Measurements from ENCODE around the gene KCNJ16.

KCNJ16 gene

DNA sequence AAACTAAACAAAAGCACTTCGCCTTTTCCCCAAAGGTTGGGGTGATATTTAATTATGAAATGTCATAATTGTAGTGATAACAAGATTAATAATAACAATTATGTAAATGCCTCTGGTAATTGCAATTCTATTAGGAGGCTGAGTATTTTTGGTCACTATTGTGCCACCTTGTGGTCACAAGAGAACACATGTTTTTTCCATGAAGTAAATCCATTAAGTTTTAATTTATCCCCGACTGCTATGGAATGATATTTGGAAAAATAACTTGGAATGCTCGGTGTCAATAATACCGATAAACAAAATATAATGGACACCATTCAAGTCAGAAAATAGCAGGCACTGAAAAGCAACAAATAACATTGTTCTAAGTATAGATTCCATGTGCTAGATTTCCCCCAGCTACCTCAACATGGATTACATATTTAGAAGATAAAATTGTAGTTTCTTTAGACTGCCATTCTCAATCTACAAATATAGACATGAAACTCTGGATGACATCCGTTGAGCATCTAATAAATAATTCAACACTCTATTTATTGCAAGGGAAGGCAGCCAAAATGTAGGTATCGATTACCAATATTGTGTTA lies 69.3 kb downstream of the KCNJ16 start:
- Histone ChIP-seq H3K27ac (ENCODE audit: low read depth, low read length) (no peak overlapping the region), H3K4me3 (ENCODE audit: low read length) (no peak overlapping the region), H3K4me1 (ENCODE audit: control insufficient read depth, insufficient read depth, low read length) (no peaks in the 10 kb centered on the region), H3K9ac (ENCODE audit: low read length) (no peak overlapping the region), H3K27me3 (ENCODE audit: control insufficient read depth, insufficient read depth, low read length) (no peaks in the 10 kb centered on the region), H3K36me3 (ENCODE audit: control insufficient read depth, insufficient read depth, low read length) (no peaks in the 10 kb centered on the region)

DNA sequence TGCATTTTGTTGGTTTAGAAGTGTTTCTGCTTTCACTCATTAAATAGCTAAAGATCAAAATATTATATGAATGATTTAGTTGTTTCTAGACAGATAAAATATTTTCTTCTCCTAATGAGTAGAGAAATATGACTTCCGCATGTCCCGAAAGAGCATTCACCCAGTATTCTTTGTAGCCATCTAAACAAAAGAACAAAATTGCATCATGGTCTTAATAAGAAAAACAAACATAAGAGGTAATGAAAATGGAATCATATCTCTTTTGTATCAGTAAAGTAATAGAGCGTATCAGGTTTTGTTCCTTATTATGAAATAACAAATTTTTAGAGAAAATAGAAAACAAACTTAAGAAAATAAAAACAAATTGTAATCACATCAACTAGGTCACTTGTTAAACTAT lies 78.2 kb downstream of the KCNJ16 start:
- no peaks in the 10 kb centered on the region for H3K4me1 ChIP-seq (ENCODE audit: control insufficient read depth, insufficient read depth, low read length)
- H3K27ac ChIP-seq (ENCODE audit: low read depth, low read length): no peak overlapping the region
- H3K36me3 ChIP-seq (ENCODE audit: control insufficient read depth, insufficient read depth, low read length): no peaks in the 10 kb centered on the region
- no peak overlapping the region for H3K9ac ChIP-seq (ENCODE audit: low read length)
- no peak overlapping the region for H3K4me3 ChIP-seq (ENCODE audit: low read length)
- H3K27me3 ChIP-seq (ENCODE audit: control insufficient read depth, insufficient read depth, low read length): no peaks in the 10 kb centered on the region

DNA sequence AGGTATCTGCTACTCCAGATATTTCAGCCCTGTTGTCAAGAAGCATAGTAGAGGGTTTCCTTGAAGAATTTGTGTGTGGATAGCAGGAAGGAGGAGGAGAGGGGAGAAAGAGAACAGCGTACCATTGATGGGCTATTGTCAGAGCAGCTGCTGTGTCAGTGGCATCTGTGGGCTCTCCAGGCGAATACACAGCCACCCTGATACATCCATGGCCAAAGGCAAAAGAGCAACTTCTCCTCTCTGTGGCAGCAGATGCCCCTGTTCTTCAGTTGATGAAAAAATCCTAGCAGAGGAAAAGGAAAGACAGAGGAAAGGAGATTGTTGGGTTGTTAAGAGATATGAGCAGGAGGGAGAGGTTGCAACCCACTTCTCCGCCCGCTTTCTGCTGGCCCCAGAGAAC lies 82.1 kb downstream of the KCNJ16 start:
- Histone ChIP-seq H3K4me3 (ENCODE audit: low read length) (no peak overlapping the region), H3K27me3 (ENCODE audit: control insufficient read depth, insufficient read depth, low read length) (no peaks in the 10 kb centered on the region), H3K27ac (ENCODE audit: low read depth, low read length) (no peak overlapping the region), H3K9ac (ENCODE audit: low read length) (no peak overlapping the region), H3K36me3 (ENCODE audit: control insufficient read depth, insufficient read depth, low read length) (no peaks in the 10 kb centered on the region), H3K4me1 (ENCODE audit: control insufficient read depth, insufficient read depth, low read length) (no peaks in the 10 kb centered on the region)

DNA sequence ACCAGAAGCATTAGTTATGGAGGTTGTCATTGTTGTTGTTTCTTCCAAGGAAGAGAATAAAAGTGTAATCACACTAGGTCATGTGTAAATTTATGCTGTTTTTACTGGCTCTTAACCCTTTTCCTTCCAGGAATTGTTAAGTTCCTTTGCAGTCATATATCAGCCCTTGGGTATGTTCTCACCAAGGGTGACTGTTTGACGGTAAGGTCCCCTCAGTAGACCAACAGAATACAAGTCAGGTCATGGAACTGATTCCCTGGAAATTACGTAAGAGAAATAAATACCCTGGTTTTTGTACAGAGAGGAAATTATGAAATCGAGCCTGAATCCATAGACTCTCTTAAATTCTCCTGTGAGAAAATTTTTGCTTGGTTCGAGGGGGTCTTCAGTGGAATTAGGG lies 83.2 kb downstream of the KCNJ16 start:
- no peak overlapping the region for H3K9ac ChIP-seq (ENCODE audit: low read length)
- no peaks in the 10 kb centered on the region for H3K36me3 ChIP-seq (ENCODE audit: control insufficient read depth, insufficient read depth, low read length)
- H3K4me1 ChIP-seq (ENCODE audit: control insufficient read depth, insufficient read depth, low read length): no peaks in the 10 kb centered on the region
- H3K27me3 ChIP-seq (ENCODE audit: control insufficient read depth, insufficient read depth, low read length): no peaks in the 10 kb centered on the region
- H3K4me3 ChIP-seq (ENCODE audit: low read length): no peak overlapping the region
- no peak overlapping the region for H3K27ac ChIP-seq (ENCODE audit: low read depth, low read length)

GRCh38 chr17:70158591-70158990 lies 83.6 kb downstream of the KCNJ16 start:
- H3K27ac ChIP-seq (ENCODE audit: low read depth, low read length): no peak overlapping the region

DNA sequence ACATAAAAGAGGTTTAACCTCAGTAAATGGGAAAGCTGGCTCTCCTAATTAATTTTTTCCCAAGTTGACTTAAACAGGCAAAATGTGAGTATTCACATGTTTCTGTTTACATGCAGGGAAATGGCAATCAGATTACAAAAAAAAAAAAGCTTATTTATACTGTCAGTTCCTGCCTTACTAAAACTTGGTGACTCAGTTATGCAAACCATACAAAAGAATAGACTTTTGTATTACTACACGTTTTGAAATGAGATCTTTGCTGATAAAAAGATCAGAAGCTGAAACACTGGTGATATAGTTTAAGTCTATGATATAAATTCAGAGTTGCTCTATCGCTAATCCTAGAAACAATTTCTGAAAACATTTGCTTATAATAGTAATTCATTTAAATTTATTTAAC lies 85.0 kb downstream of the KCNJ16 start:
- Histone ChIP-seq H3K27me3 (ENCODE audit: control insufficient read depth, insufficient read depth, low read length) (no peaks in the 10 kb centered on the region), H3K36me3 (ENCODE audit: control insufficient read depth, insufficient read depth, low read length) (no peaks in the 10 kb centered on the region), H3K9ac (ENCODE audit: low read length) (no peak overlapping the region), H3K4me3 (ENCODE audit: low read length) (no peak overlapping the region), H3K27ac (ENCODE audit: low read depth, low read length) (no peak overlapping the region), H3K4me1 (ENCODE audit: control insufficient read depth, insufficient read depth, low read length) (no peaks in the 10 kb centered on the region)

More at GRCh38 chr17:70158591-70158990, 83.6 kb downstream of the KCNJ16 start:
- no peak overlapping the region for H3K9ac ChIP-seq (ENCODE audit: low read length)
- no peaks in the 10 kb centered on the region for H3K27me3 ChIP-seq (ENCODE audit: control insufficient read depth, insufficient read depth, low read length)
- no peak overlapping the region for H3K4me3 ChIP-seq (ENCODE audit: low read length)
- H3K36me3 ChIP-seq (ENCODE audit: control insufficient read depth, insufficient read depth, low read length): no peaks in the 10 kb centered on the region
- H3K4me1 ChIP-seq (ENCODE audit: control insufficient read depth, insufficient read depth, low read length): no peaks in the 10 kb centered on the region

GRCh38 chr17:70161519-70161918 lies 86.5 kb downstream of the KCNJ16 start:
- H3K36me3 ChIP-seq (ENCODE audit: control insufficient read depth, insufficient read depth, low read length): no peaks in the 10 kb centered on the region
- no peaks in the 10 kb centered on the region for H3K4me1 ChIP-seq (ENCODE audit: control insufficient read depth, insufficient read depth, low read length)
- H3K4me3 ChIP-seq (ENCODE audit: low read length): no peak overlapping the region
- H3K27ac ChIP-seq (ENCODE audit: low read depth, low read length): no peak overlapping the region
- H3K27me3 ChIP-seq (ENCODE audit: control insufficient read depth, insufficient read depth, low read length): no peaks in the 10 kb centered on the region
- H3K9ac ChIP-seq (ENCODE audit: low read length): no peak overlapping the region

DNA sequence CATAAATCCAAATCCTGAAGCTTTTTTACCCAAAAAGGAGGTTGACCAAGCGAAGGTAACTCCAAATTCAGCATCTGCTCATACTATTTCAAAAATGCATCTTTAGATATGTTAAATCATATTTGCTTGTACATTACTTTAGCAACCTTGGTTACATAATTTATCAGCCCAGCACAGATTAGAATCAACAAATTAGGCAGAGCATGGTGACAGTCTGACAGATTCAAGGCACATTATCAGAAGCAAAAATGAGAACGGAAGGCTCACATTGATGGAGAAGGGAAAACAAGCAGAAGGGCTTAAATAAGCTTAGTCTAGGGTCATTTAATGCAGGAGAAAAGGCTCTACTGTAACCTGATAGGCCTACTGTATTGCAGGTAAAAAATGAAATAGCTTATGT lies 90.4 kb downstream of the KCNJ16 start:
- peaks cover 8% of the 10 kb centered on the region for H3K4me1 ChIP-seq (ENCODE audit: control insufficient read depth, insufficient read depth, low read length)
- H3K27me3 ChIP-seq (ENCODE audit: control insufficient read depth, insufficient read depth, low read length): no peaks in the 10 kb centered on the region
- H3K27ac ChIP-seq (ENCODE audit: low read depth, low read length): no peak overlapping the region
- no peak overlapping the region for H3K9ac ChIP-seq (ENCODE audit: low read length)
- H3K36me3 ChIP-seq (ENCODE audit: control insufficient read depth, insufficient read depth, low read length): no peaks in the 10 kb centered on the region
- no peak overlapping the region for H3K4me3 ChIP-seq (ENCODE audit: low read length)

- Histone ChIP-seq H3K27ac (ENCODE audit: low read depth, low read length) (no peak overlapping the region), H3K36me3 (ENCODE audit: control insufficient read depth, insufficient read depth, low read length) (no peaks in the 10 kb centered on the region), H3K4me3 (ENCODE audit: low read length) (no peak overlapping the region), H3K9ac (ENCODE audit: low read length) (no peak overlapping the region), H3K27me3 (ENCODE audit: control insufficient read depth, insufficient read depth, low read length) (no peaks in the 10 kb centered on the region), H3K4me1 (ENCODE audit: control insufficient read depth, insufficient read depth, low read length) (peaks cover 8% of the 10 kb centered on the region)
Measured at GRCh38 chr17:70166615-70167014, 91.6 kb downstream of the KCNJ16 start.

DNA sequence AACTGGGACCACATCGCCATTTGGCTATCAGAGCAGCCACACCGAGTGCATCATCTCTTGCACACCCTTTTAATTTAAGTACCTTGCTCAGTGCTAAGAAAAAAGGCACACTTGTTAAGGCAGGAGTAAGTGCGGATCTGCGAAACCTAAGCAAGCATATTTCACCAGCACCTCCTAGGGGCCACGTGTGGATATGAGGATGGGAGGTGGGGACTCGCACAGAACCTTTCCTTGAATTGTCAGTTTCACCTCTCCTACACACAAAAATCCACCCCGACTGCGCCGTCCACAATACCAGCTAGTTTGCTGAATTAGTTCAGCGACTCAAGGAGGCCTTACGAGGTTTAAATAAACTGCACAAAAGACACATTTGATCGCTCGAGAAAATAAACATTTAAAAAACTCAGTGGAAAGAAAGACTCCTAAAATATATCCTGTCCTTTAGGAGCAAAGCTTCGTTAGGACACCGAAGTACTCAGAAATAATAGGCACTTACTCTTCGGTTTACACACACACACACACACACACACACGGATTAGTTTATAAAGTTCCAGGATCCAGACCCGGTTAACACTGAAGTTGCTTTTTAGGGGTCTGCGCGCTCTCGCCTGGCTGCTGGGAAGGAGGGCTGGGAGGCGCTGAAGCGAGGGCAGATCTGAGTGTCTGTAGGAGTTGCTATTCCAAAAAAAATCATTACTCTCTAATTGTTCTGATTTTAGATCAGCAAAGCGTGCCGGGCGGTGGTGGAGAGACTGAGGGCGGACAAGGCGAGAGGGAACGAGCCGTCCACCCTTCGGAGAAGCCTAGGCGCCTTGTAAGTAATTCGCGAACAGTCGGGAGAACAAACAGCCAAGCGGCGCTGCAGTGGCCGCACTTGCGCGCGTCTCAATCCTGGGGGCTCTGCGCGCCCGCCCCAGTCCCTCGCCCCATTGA lies 93.3 kb downstream of the KCNJ16 start:
- Histone ChIP-seq H3K4me1 (ENCODE audit: control insufficient read depth, insufficient read depth, low read length) (peaks cover 8% of the 10 kb centered on the region), H3K36me3 (ENCODE audit: control insufficient read depth, insufficient read depth, low read length) (no peaks in the 10 kb centered on the region), H3K9ac (ENCODE audit: low read length) (peak overlapping the region; percentile 53), H3K27me3 (ENCODE audit: control insufficient read depth, insufficient read depth, low read length) (no peaks in the 10 kb centered on the region), H3K27ac (ENCODE audit: low read depth, low read length) (peak overlapping the region; percentile 70), H3K4me3 (ENCODE audit: low read length) (peak overlapping the region; percentile 78)

DNA sequence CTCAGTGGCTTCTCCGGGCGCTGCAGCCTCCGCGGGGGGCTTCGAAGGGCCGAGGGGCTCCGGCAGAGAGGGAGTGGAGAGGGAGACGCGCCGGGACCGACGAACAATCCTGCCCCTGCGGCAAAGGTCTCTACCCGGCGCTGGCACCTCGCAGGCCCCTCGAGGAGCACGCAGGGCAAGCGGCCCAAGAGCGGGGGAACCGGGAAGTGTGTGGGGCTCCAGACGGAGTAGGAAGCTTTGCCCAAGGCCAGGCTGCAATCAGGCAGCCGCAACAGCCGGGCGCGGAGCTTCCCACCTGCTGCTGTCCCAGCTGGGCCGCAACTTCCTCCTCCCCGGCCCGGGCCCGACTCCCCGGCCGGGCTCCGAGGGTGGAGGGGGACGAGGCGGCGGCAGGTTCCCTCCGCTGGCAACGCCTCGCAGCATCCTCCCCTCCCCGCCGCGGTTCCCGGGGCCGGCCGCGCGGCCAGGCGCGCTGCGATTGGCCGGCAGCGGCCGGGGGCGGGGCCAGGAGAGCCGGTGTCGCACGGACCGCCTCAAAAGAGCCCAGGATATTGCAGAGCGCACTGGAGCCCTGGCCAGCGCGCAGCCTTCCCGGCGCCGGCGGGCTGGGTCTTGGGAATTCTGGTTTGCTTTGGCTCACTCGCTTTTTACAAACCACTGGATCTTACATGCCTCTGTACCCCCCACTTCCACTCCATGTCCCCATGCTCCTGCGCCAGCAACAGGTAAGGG lies 94.1 kb downstream of the KCNJ16 start, which contains the start of gene KCNJ2:
Gene KCNJ2 (plus strand): TSS at position 556 of the 732 bp plus-strand sequence. CDS start 5,508 bp downstream, outside the sequence.
- peaks cover 2% of the 10 kb centered on the region for H3K27me3 ChIP-seq (ENCODE audit: control insufficient read depth, insufficient read depth, low read length)

More for the DNA sequence above, 94.1 kb downstream of the KCNJ16 start, which contains the start of gene KCNJ2:
- peaks cover 8% of the 10 kb centered on the region for H3K4me1 ChIP-seq (ENCODE audit: control insufficient read depth, insufficient read depth, low read length)
- no peaks in the 10 kb centered on the region for H3K36me3 ChIP-seq (ENCODE audit: control insufficient read depth, insufficient read depth, low read length)
- H3K27ac ChIP-seq (ENCODE audit: low read depth, low read length): peak within 1 kb of the TSS; percentile 70
- peak within 1 kb of the TSS; percentile 53 for H3K9ac ChIP-seq (ENCODE audit: low read length)
- peak within 1 kb of the TSS; percentile 81 for H3K4me3 ChIP-seq (ENCODE audit: low read length)

All from rectal smooth muscle tissue (tissue), 1 donor.